K562 (cell line): Measurements from ENCODE around the gene CCL27.

Source experiments
- EZH2 ChIP-seq: IDR thresholded peaks from 2 replicates; pipeline ENCODE4 v1.6.1; 2012; ENCODE audit warnings: low read depth, mild to moderate bottlenecking, inconsistent platforms, low read length, borderline replicate concordance
- MAZ ChIP-seq, 2 experiments: fragments of 450-650 bp in 1 of 2; sonication (generic) in 1 of 2; formaldehyde crosslinking; IDR thresholded peaks in 1 of 2; conservative IDR thresholded peaks in 1 of 2; 2 replicates each; pipeline versions ENCODE4 v1.4.0 to v1.5.0; 2020; ENCODE audit warnings: mild to moderate bottlenecking in 1 of 2, missing genetic modification reagents in 1 of 2
- SMARCA5 ChIP-seq: fragments of 450-650 bp; IDR thresholded peaks from 2 replicates; pipeline ENCODE4 v1.6.1; 2016
- TAF15 ChIP-seq: fragments of 200-400 bp; formaldehyde crosslinking; IDR thresholded peaks from 2 replicates; pipeline ENCODE4 v1.6.1; 2017; ENCODE audit warnings: mild to moderate bottlenecking, low read depth, low read length, moderate library complexity

- no peak for TF ChIP-seq MAZ (CRISPR knock-in tag; conservative IDR thresholded peaks at IDR 0.05 in 1 of 2, IDR thresholded peaks at IDR 0.05 in 1 of 2)
- TF ChIP-seq SMARCA5, result no peak
- TF ChIP-seq EZH2, result no peak
- TF ChIP-seq TAF15, result no peak
Measured at GRCh38 chr9:34686732-34687131, 24.3 kb upstream of the CCL27 start.
